HEK293T (cell line): Measurements from ENCODE around the gene FRMD7.

Experiments
- CTCF ChIA-PET: fragments of 350-600 bp; formaldehyde crosslinking; extraction: SDS; loops from one replicate; lab custom pipeline; 2021; ENCODE audit warnings: antibody characterized with exemption, inconsistent platforms; lab: Yijun Ruan, JAX
- POLR2A ChIA-PET: fragments of 350-600 bp; formaldehyde crosslinking; extraction: SDS; loops from one replicate; lab custom pipeline; 2020; ENCODE audit warnings: antibody characterized with exemption, inconsistent platforms; lab: Yijun Ruan, JAX
- DNase-seq: peaks from one replicate; pipeline ENCODE4 v3.0.0; 2012; ENCODE audit warnings: mixed read lengths; ENCODE audit errors: extremely low spot score
- ARNT ChIP-seq: fragments of 450-650 bp; IDR thresholded peaks from 2 replicates; pipeline ENCODE4 v1.6.1; 2017; ENCODE audit warnings: mild to moderate bottlenecking
- BHLHE40 ChIP-seq: fragments of 450-650 bp; IDR thresholded peaks from 2 replicates; pipeline ENCODE4 v1.6.1; 2016; ENCODE audit warnings: mild to moderate bottlenecking, moderate library complexity, borderline replicate concordance
- CTBP1 ChIP-seq: fragments of 450-650 bp; IDR thresholded peaks from 2 replicates; pipeline ENCODE4 v1.6.1; 2016; ENCODE audit warnings: borderline replicate concordance
- ELF4 ChIP-seq: fragments of 450-650 bp; IDR thresholded peaks from 2 replicates; pipeline ENCODE4 v1.6.1; 2017; ENCODE audit warnings: antibody characterized with exemption
- FOXA1 ChIP-seq: fragments of 450-650 bp; IDR thresholded peaks from 2 replicates; pipeline ENCODE4 v1.6.1; 2016; ENCODE audit warnings: mild to moderate bottlenecking
- FOXK2 ChIP-seq: fragments of 450-650 bp; IDR thresholded peaks from 2 replicates; pipeline ENCODE4 v1.6.1; 2016; ENCODE audit warnings: mild to moderate bottlenecking
- FOXM1 ChIP-seq: fragments of 450-650 bp; IDR thresholded peaks from 2 replicates; pipeline ENCODE4 v1.6.1; 2017; ENCODE audit warnings: mild to moderate bottlenecking, borderline replicate concordance
- HDGF ChIP-seq: fragments of 450-650 bp; IDR thresholded peaks from 2 replicates; pipeline ENCODE4 v1.6.1; 2017; ENCODE audit warnings: antibody characterized with exemption, borderline replicate concordance
- L3MBTL2 ChIP-seq: fragments of 450-650 bp; conservative IDR thresholded peaks from 2 replicates; pipeline ENCODE4 v1.6.1; 2016; ENCODE audit warnings: mild to moderate bottlenecking
- LEF1 ChIP-seq: fragments of 450-650 bp; IDR thresholded peaks from 2 replicates; pipeline ENCODE4 v1.6.1; 2017; ENCODE audit warnings: mild to moderate bottlenecking, borderline replicate concordance
- SP1 ChIP-seq: fragments of 450-650 bp; IDR thresholded peaks from 2 replicates; pipeline ENCODE4 v1.6.1; 2017
- SUZ12 ChIP-seq: fragments of 450-650 bp; IDR thresholded peaks from 2 replicates; pipeline ENCODE4 v1.6.1; 2016; ENCODE audit warnings: mild to moderate bottlenecking
- TARDBP ChIP-seq: fragments of 450-650 bp; IDR thresholded peaks from 2 replicates; pipeline ENCODE4 v1.6.1; 2016
- ZNF384 ChIP-seq: fragments of 450-650 bp; IDR thresholded peaks from 2 replicates; pipeline ENCODE4 v1.6.1; 2016
- TF ChIP-seq, protein P1 (sequence below): fragments of 450-650 bp; IDR thresholded peaks from 2 replicates; pipeline ENCODE4 v1.6.1; 2016

Gene FRMD7

GRCh38 chrX:132037479-132037993 is 90.3 kb downstream of the FRMD7 start:
- CTCF ChIA-PET = no interaction called here
- no peak for TF ChIP-seq TARDBP
- TF ChIP-seq FOXA1 = no peak
- no peak for TF ChIP-seq LEF1
- peak; percentile 78 for TF ChIP-seq ZNF384
- TF ChIP-seq SUZ12 = no peak
- TF ChIP-seq, protein P1, sequence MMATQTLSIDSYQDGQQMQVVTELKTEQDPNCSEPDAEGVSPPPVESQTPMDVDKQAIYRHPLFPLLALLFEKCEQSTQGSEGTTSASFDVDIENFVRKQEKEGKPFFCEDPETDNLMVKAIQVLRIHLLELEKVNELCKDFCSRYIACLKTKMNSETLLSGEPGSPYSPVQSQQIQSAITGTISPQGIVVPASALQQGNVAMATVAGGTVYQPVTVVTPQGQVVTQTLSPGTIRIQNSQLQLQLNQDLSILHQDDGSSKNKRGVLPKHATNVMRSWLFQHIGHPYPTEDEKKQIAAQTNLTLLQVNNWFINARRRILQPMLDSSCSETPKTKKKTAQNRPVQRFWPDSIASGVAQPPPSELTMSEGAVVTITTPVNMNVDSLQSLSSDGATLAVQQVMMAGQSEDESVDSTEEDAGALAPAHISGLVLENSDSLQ = no peak
- no peak for TF ChIP-seq FOXK2
- TF ChIP-seq HDGF = no peak
- no peak for TF ChIP-seq BHLHE40
- POLR2A ChIA-PET = no interaction called here
- no peak for DNase-seq

DNA sequence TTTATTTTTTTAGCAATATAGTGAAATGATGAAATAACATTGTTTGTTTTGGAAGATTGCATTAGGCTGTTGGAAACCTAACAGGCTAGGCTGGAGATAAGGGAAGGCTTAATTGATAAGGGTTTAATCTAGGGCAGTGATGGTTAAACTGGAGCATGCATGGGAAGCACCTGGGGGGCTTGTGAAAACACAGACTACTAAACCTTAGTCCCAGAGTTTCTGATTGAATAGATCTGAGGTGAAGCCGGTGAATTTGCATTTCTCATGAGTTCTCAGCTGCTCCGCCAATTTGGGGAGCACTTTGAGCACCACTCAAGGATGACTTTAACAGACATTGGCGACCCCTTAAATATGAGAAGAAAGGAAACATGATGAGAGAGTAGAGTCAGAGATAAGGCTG is 93.2 kb downstream of the FRMD7 start:
- TF ChIP-seq CTBP1 = no peak
- no peak for TF ChIP-seq ELF4
- TF ChIP-seq LEF1 = no peak
- TF ChIP-seq BHLHE40 = no peak
- no peak for TF ChIP-seq FOXM1
- ChIA-PET POLR2A (no interaction called here), CTCF (no interaction called here)
- no peak for DNase-seq

DNA sequence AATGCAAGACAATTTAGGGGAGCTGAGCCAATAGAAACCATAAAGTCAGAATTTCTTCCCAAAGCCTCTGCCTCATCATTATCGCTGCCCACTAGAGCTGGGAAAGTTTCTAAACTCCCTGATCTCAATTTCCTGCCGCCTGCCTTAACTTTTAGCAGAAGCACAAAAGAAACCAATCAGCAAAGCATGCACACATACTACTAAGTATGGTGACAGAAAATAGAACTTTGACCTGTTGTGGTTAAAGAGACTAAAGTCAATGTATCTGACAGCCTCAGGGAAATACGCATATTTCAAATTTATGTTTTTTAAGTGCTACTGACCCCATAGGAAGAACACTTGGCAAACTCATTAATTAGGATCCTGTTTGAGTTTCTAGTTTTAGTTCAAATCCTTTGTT is 94.7 kb downstream of the FRMD7 start:
- TF ChIP-seq ELF4 = no peak
- TF ChIP-seq CTBP1 = no peak
- no peak for TF ChIP-seq L3MBTL2
- TF ChIP-seq FOXA1 = no peak
- TF ChIP-seq SP1 = no peak
- ChIA-PET POLR2A (interaction anchor here (1.1 to 1.3 kb wide), 2 partner anchors 9 to 10 kb away, joined by 3 read pairs; partner anchors contain the start of gene STK26), CTCF (no interaction called here)
- no peak for DNase-seq

- no peak for DNase-seq
- TF ChIP-seq LEF1 = no peak
- TF ChIP-seq BHLHE40 = no peak
- no peak for TF ChIP-seq L3MBTL2
- no peak for TF ChIP-seq CTBP1
- no peak for TF ChIP-seq ELF4
- no peak for TF ChIP-seq FOXM1
- TF ChIP-seq, protein P1 = no peak
- no peak for TF ChIP-seq FOXA1
- TF ChIP-seq ZNF384 = no peak
- CTCF ChIA-PET = no interaction called here
- POLR2A ChIA-PET = no interaction called here
These were observed 96.0 kb downstream of the FRMD7 start for GRCh38 chrX:132031867-132032266.

- POLR2A ChIA-PET = no interaction called here
- CTCF ChIA-PET = no interaction called here
- DNase-seq = no peak
- TF ChIP-seq ELF4 = no peak
- TF ChIP-seq FOXK2 = no peak
- TF ChIP-seq ARNT = no peak
- TF ChIP-seq L3MBTL2 = no peak
- no peak for TF ChIP-seq TARDBP
- TF ChIP-seq ZNF384 = no peak
These were observed 97.6 kb downstream of the FRMD7 start for GRCh38 chrX:132030264-132030663.
